Hippocampal formation (tissue), 2 donors: ENCODE data around the gene PTPRN2.
"Not testable (repeated sequence)": the region's sequence is repeated elsewhere in the genome, so short reads cannot be mapped to it uniquely, and the experiment has no call there.

ENCODE experiments used
- DNase-seq, 2 donors: peaks; one replicate each; lab custom pipeline; 2025; lab: John Stamatoyannopoulos, UW

PTPRN2 gene

GRCh38 chr7:157733760-157734395 lies 853.7 kb downstream of the PTPRN2 start:
- not testable (repeated sequence) for DNase-seq

- DNase-seq: no peak
Observed at GRCh38 chr7:157731126-157731525, 856.5 kb downstream of the PTPRN2 start.

GRCh38 chr7:157730614-157731013 lies 857.0 kb downstream of the PTPRN2 start:
- no peak for DNase-seq

GRCh38 chr7:157729566-157729965 lies 858.1 kb downstream of the PTPRN2 start:
- DNase-seq: no peak

GRCh38 chr7:157727964-157728615 lies 859.5 kb downstream of the PTPRN2 start:
- DNase-seq: no peak

- DNase-seq: no peak
Observed at GRCh38 chr7:157726764-157727163, 860.9 kb downstream of the PTPRN2 start.

GRCh38 chr7:157725312-157725711 lies 862.3 kb downstream of the PTPRN2 start:
- not testable (repeated sequence) for DNase-seq

- no peak for DNase-seq
Observed at GRCh38 chr7:157723205-157723604, 864.4 kb downstream of the PTPRN2 start.

GRCh38 chr7:157722137-157723060 lies 865.2 kb downstream of the PTPRN2 start:
- no peak for DNase-seq

GRCh38 chr7:157721468-157722136 lies 866.0 kb downstream of the PTPRN2 start:
- DNase-seq: no peak

GRCh38 chr7:157719705-157720655 lies 867.6 kb downstream of the PTPRN2 start:
- DNase-seq: no peak

GRCh38 chr7:157719008-157719682 lies 868.5 kb downstream of the PTPRN2 start:
- DNase-seq: no peak

- no peak for DNase-seq
Observed at GRCh38 chr7:157718303-157719007, 869.2 kb downstream of the PTPRN2 start.

- no peak for DNase-seq
Observed at GRCh38 chr7:157717211-157718174, 870.1 kb downstream of the PTPRN2 start.

- no peak for DNase-seq
Observed at GRCh38 chr7:157715938-157716280, 871.7 kb downstream of the PTPRN2 start.

GRCh38 chr7:157715071-157715937 lies 872.3 kb downstream of the PTPRN2 start:
- DNase-seq: no peak
